Smooth muscle cell of trachea (primary cell): ENCODE data around the gene TMEM175. TPM values are rescaled to one million over a fixed set of nuclear protein-coding genes. Genes with fewer than 3 reads are reported as not detected.

Source experiments
- total RNA-seq: library from RNA; depleted of rRNA; stranded (reverse); fragments of >200 nt; gene quantifications from 2 replicates; pipeline ENCODE4 v1.2.1, GENCODE V29; 2014

TMEM175 gene
- total RNA-seq: 14.8 and 23.2 TPM in 2 replicates

GRCh38 chr4:931960-932712 is at the start of gene TMEM175, which contains the start of gene GAK:
TSS of gene TMEM175 (plus strand) at chr4:932460. CDS start at chr4:947740, 15,280 bp downstream.
TSS of gene GAK (minus strand) at chr4:932316. CDS start at chr4:932187, 129 bp downstream.

GRCh38 chr4:973431-974397 is 41.5 kb downstream of the TMEM175 start, which contains the start of gene DGKQ:
TSS of gene DGKQ (minus strand) at chr4:973569. CDS start at chr4:973482, 87 bp downstream.

GRCh38 chr4:986879-987623 is 54.8 kb downstream of the TMEM175 start, which contains the start of gene IDUA:
TSS of gene IDUA (plus strand) at chr4:987044. CDS start at chr4:987085, 41 bp downstream.

GRCh38 chr4:993111-994029 is 61.1 kb downstream of the TMEM175 start, which contains the start of gene SLC26A1:
TSS of gene SLC26A1 (minus strand) at chr4:993404. CDS start at chr4:991703, 1,701 bp downstream.

Other genes with a start within 250 kb of the TMEM175 start
- gene SLC49A3, start 243.3 kb upstream of the TMEM175 start, total RNA-seq: 4.2 and 15.5 TPM in 2 replicates
- gene PCGF3, start 226.6 kb upstream of the TMEM175 start, total RNA-seq: 29.4 and 32.4 TPM in 2 replicates
- gene CPLX1, start 106.3 kb upstream of the TMEM175 start, total RNA-seq: 0.17 TPM in 1 of 2 replicates, not detected in the other
- gene GAK, start 144 bp upstream of the TMEM175 start, total RNA-seq: 69.8 and 84.0 TPM in 2 replicates
- gene DGKQ, start 41.1 kb downstream of the TMEM175 start, total RNA-seq: 17.0 and 27.8 TPM in 2 replicates
- gene IDUA, start 54.6 kb downstream of the TMEM175 start, total RNA-seq: 11.6 and 29.1 TPM in 2 replicates
- 0.33 and 0.44 TPM in 2 replicates for gene SLC26A1, start 60.9 kb downstream of the TMEM175 start, total RNA-seq
- 12.5 and 34.4 TPM in 2 replicates for gene FGFRL1, start 79.2 kb downstream of the TMEM175 start, total RNA-seq
- 1.5 and 4.6 TPM in 2 replicates for gene RNF212, start 181.1 kb downstream of the TMEM175 start, total RNA-seq
- gene SPON2, start 240.1 kb downstream of the TMEM175 start, total RNA-seq: 846 and 1,031 TPM in 2 replicates